Umbilical cord (tissue), 2 donors: ENCODE results near the gene ATXN3L. TPM values are rescaled to one million over a fixed set of nuclear protein-coding genes. Genes with fewer than 3 reads are reported as not detected.

Experiments
- DNase-seq: peaks from one replicate; pipeline ENCODE4 v3.0.0-alpha.2; 2015; ENCODE audit warnings: low spot score
- total RNA-seq: library from RNA; depleted of rRNA; stranded (reverse); fragments of >200 nt; gene quantifications from one replicate; pipeline ENCODE4 v1.2.3, GENCODE V29; 2014; ENCODE audit warnings: low replicate concordance; ENCODE audit not compliant: insufficient read depth

Gene ATXN3L
- total RNA-seq: 2.2 TPM

DNA sequence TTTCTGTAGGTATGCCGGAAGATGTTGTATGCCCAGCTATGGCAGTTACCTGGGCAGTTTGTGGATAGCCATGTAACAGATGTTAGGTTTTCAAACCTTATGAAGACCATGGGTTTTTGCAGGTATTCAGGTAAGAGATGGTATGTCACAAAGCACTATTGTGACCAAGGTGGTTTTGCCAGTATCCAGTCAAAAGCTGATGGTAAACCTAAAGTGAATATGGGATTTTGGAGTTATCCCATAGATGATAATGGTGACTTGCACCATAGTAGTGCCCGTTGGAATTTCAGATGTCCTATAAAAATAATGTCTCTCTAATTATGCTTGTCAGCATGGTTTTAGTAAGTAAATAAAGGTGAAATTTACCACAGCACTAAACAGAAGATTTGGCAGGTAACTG, at the start of gene ATXN3L:
Gene ATXN3L, minus strand, starts transcription at position 101 of the 400 bp plus-strand sequence. CDS start 119 bp downstream, outside the sequence.
- no peak for DNase-seq

GRCh38 chrX:13369256-13370030, 49.6 kb upstream of the ATXN3L start:
- DNase-seq: no peak

GRCh38 chrX:13367950-13368349, 48.1 kb upstream of the ATXN3L start:
- DNase-seq: no peak

GRCh38 chrX:13366698-13367097, 46.8 kb upstream of the ATXN3L start:
- no peak for DNase-seq

DNA sequence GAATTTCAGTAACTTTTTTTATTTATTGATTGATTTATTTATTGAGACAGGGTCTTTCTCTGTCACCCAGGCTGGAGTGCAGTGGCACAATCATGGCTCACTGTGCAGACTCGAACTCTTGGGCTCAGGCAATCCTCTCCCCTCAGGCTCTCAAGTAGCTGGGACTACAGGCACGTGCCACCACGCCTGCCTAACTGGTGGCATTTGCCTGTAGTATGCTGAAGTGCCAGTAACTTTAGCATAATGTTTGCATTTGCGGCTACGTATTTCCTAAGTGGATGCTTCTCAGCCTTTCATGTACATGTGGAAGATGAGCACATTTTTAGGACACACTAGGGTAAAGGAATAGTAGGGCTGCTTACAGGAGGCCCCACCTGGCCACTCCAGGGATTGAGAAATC, 45.3 kb upstream of the ATXN3L start:
- DNase-seq: no peak

DNA sequence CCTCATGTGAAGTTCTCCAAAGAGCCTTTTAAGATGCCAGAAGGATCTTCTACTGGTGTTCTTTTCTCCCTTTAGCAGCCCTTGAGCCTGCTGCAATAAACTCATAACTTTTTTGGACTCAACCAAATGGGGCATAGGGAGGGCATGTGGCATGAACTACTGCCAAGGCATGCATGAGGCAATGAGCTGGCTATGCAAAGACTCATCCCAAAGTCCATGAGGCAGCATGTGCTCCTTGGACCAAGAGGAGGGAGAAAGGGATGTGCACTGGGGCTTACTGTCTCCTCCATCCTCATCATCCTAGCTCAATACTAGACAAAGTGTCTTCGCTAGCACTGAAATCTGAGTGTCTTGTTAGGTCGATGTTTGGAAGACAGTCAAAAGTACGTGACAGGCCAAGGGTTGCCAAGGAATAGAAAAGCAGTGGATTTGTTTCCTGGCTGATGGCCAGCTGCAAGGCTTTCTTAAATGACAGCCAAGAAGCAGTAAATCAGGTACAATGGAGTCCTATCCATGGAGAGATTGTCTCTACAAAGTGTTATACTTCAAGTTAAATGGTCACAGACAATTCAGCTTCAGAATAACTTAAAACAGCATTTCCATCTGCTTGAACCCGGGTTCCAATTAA, 44.5 kb upstream of the ATXN3L start:
- DNase-seq: no peak

GRCh38 chrX:13360146-13360545, 40.3 kb upstream of the ATXN3L start:
- no peak for DNase-seq

- peak; percentile 87 for DNase-seq
Measured at GRCh38 chrX:13357925-13358324, 38.1 kb upstream of the ATXN3L start.

- DNase-seq: no peak
Measured at GRCh38 chrX:13346646-13347045, 26.8 kb upstream of the ATXN3L start.

DNA sequence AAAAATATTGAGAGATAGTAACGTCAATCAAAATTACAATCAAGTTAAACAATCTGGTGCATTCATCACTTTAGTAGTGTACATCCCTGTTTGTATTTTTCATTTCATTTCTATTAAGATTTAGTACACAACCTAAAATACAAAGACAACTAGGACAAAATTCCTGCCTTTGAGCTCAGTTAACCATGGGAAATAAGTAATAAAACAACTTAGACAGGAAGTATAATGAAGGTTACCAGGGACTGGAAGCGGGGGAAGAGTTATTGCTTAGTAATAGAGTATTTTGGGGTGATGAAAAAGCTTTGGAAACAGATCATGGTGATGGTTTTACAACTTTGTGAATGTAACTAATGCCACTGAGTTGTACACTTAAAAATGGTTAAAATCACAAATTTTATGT, 25.6 kb upstream of the ATXN3L start:
- DNase-seq: no peak

DNA sequence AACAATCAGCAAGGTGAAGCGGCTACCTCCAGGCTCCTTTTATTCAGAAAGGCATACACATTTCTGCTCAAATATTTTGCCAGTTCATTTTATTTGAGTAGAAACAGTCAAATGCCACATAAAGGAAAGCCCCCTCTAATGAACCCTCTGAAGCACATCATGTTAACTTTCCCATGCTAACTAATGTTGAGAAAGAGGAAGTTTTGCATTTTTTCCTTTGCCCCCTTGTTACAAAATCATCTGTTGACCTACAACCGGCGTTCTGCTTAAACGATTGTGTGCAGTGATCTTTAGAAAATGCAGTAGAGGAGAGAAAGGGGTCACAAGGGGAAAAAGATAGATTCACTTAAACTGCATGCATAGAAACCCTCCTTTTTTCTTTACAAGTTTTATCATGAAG, 25.2 kb upstream of the ATXN3L start:
- DNase-seq: no peak

GRCh38 chrX:13341491-13342101, 21.7 kb upstream of the ATXN3L start:
- no peak for DNase-seq

GRCh38 chrX:13340182-13340791, 20.4 kb upstream of the ATXN3L start:
- peak; percentile 5 for DNase-seq

- no peak for DNase-seq
Measured at GRCh38 chrX:13339607-13340006, 19.8 kb upstream of the ATXN3L start.

GRCh38 chrX:13338996-13339515, 19.2 kb upstream of the ATXN3L start:
- DNase-seq: peak; percentile 63

DNA sequence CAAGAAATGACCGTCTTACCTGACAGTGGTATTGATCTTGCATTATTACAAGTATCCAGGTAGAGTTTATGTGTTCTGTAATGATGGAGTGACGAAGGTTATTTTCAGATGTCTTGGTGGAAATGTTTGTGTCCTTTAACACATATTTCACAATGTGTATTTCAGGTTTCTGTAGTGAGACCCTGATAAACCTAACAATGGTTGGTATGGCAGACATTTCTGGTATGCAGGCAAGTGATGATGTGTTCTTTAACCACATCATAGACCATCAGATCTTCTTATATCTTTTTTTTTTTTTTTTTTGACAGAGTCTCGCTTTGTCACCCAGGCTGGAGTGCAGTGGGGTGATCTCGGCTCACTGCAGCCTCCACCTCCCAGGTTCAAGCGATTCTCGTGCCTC, 14.6 kb upstream of the ATXN3L start:
- DNase-seq: no peak

DNA sequence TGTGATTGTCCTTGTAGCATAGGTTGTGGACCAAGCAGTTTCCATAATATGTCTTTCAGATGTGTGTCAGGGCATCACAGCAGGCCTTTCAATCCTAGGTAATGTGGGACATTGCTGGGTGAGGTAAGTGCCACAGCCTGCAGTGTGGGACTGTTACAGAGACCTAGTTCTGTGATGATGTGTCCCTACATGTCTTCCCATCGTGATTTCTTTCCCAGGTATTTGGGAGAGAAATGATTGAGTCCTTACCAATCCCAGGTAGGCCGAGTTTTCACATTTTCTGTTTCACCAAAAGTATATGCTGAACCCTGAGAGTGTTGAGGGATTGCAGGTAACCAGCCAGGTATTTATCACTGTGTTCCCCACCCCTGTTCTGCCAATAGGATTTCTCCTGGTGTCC, 10.6 kb upstream of the ATXN3L start:
- no peak for DNase-seq

DNA sequence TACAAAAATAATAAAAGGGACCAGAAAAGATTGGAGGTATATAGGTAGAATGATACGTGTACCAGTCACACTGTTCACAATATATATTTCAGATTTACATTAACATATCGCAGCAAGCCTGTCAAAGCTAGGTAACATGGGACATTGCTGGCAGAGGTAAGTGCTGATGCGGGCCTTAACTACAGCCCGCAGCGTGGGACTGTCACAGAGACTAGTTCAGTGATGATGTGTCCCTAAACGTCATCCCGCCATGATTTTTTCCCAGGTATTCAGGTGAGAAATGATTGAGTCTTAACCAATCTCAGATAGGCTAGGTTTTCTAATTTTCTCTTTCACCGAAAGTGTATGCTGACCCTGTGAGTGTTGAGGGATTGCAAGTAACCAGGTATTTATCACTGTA, 7.8 kb upstream of the ATXN3L start:
- DNase-seq: no peak

DNA sequence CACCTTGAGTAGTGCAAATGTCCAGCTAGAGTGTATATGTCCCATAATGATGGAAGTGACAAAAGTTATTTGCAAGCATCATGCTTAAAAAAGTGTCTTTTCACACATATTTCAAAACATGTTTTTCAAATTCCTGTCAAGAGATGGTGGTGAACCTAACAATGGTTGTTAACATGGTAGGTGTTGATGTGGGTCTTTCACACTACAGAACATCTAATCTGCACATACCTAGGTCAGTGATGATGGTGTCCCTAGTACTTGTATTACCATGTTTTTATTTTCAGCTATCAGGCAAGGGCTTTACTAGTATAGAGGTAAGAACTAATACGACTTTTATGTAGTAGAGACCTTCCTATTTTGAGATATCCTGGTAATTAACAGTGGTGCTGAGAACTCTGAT, 3.4 kb upstream of the ATXN3L start:
- DNase-seq: no peak

GRCh38 chrX:13317366-13317765, 2.5 kb downstream of the ATXN3L start:
- DNase-seq: no peak

DNA sequence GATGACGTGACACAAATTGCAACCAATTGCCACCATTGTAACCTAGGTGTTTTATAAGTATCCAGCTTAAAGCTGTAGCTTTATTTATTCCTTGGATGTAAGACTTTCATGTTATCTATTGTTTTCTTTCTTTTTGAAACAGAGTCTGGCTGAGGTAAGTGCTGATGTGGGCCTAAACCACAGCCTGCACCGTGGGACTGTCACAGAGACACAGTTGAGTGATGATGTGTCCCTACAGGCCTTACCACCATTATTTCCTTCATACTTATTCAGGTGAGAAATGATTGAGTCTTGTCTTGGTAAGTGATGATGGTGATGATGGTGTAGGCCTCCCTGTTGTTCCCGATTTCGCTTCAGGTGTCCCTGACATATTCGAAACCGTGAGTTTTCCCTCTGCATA, 8.3 kb downstream of the ATXN3L start:
- no peak for DNase-seq

GRCh38 chrX:13309631-13310030, 10.2 kb downstream of the ATXN3L start:
- no peak for DNase-seq
